Sigmoid colon (tissue), 7 donors: ENCODE data around the gene CLINT1. TPM values are rescaled to one million over a fixed set of nuclear protein-coding genes. Genes with fewer than 3 reads are reported as not detected.
A peak's percentile ranks its signal among the peaks of the same experiment; 100 is the strongest.

Experiments used
- DNase-seq: peaks from one replicate; pipeline ENCODE4 v3.0.0-alpha.2; 2019
- H3K27ac ChIP-seq, 4 donors: fragments of 200-600 bp; sonication (generic); one replicate each; pipeline ENCODE4 v1.5.1; 2016 to 2019; ENCODE audit warnings: mild to moderate bottlenecking in 1 of 4
- H3K27me3 ChIP-seq, 3 donors: fragments of 200-600 bp; sonication (generic); one replicate each; pipeline ENCODE4 v1.5.1; 2019; ENCODE audit warnings: mild to moderate bottlenecking in 1 of 3
- H3K36me3 ChIP-seq, 4 donors: fragments of 200-600 bp; sonication (generic); one replicate each; pipeline ENCODE4 v1.5.1; 2016 to 2019
- H3K4me1 ChIP-seq, 4 donors: fragments of 200-600 bp; sonication (generic); one replicate each; pipeline ENCODE4 v1.5.1; 2017 to 2019
- H3K4me3 ChIP-seq, 4 donors: fragments of 200-600 bp; sonication (generic); one replicate each; pipeline ENCODE4 v1.5.1; 2017 to 2019; ENCODE audit warnings: mild to moderate bottlenecking in 2 of 4, moderate library complexity in 1 of 4
- H3K9me3 ChIP-seq, 4 donors: fragments of 200-600 bp in 3 of 4; sonication (generic) in 3 of 4; one replicate each; pipeline versions ENCODE4 v1.5.1 to v1.6.1; 2013 to 2019
- EP300 ChIP-seq, 4 donors: sonication (generic); formaldehyde crosslinking; IDR thresholded peaks; one replicate each; pipeline ENCODE4 v1.6.1; 2017; ENCODE audit warnings: antibody characterized with exemption in 4 of 4
- POLR2A ChIP-seq, 2 donors: fragments of 450-650 bp; IDR thresholded peaks; one replicate each; pipeline ENCODE4 v1.6.1; 2016; ENCODE audit warnings: antibody characterized with exemption in 2 of 2, mild to moderate bottlenecking in 2 of 2, moderate library complexity in 2 of 2
- POLR2AphosphoS5 ChIP-seq, 4 donors: sonication (generic); formaldehyde crosslinking; IDR thresholded peaks; one replicate each; pipeline ENCODE4 v1.6.1; 2017; ENCODE audit warnings: antibody characterized with exemption in 4 of 4
- WGBS, 2 donors: extraction: QIAGEN DNeasy Blood & Tissue Kit; methylation state at CpG; one replicate each; pipeline ENCODE4 v1.1.7; 2013; 5-methylcytosine and 5-hydroxymethylcytosine counted together
- intact Hi-C: fragments of 100-400 bp; cut with DNase I; formaldehyde crosslinking; loops from one replicate; pipeline ENCODE4 v1.15.1; 2023
- polyA plus RNA-seq, 3 donors: library from polyadenylated mRNA; stranded (reverse); fragments of 200-250 nt; gene quantifications; one replicate each; pipeline ENCODE4 v1.2.3, GENCODE V29; 2013
- total RNA-seq, 4 donors: library from RNA; depleted of rRNA; stranded (reverse); fragments of >200 nt; gene quantifications; one replicate each; pipeline ENCODE4 v1.1.0, GENCODE V29; 2016
- TF ChIP-seq, protein P1 (sequence below), 4 experiments: fragments of 450-650 bp in 3 of 4; fragments of 200-600 bp in 1 of 4; IDR thresholded peaks; one replicate each; pipeline ENCODE4 v1.5.1; 2016 to 2019; ENCODE audit warnings: antibody characterized with exemption in 4 of 4, mild to moderate bottlenecking in 3 of 4, moderate library complexity in 2 of 4
- donor health status: healthy with polysubstance abuse.
- donor health status: Bipolar disorder and iron deficiency.
- donor health status: healthy.

The CLINT1 gene
- total and polyA plus RNA-seq, 7 donors: 40.2 to 171 (median 88.1) TPM

- Histone ChIP-seq H3K4me3 (no peak overlapping the region), H3K27ac (peak overlapping the region in 3 of 4 donors; percentile 45 to 85 (median 84))
Observed at GRCh38 chr5:157823655-157824054, 35.3 kb downstream of the CLINT1 start.

DNA sequence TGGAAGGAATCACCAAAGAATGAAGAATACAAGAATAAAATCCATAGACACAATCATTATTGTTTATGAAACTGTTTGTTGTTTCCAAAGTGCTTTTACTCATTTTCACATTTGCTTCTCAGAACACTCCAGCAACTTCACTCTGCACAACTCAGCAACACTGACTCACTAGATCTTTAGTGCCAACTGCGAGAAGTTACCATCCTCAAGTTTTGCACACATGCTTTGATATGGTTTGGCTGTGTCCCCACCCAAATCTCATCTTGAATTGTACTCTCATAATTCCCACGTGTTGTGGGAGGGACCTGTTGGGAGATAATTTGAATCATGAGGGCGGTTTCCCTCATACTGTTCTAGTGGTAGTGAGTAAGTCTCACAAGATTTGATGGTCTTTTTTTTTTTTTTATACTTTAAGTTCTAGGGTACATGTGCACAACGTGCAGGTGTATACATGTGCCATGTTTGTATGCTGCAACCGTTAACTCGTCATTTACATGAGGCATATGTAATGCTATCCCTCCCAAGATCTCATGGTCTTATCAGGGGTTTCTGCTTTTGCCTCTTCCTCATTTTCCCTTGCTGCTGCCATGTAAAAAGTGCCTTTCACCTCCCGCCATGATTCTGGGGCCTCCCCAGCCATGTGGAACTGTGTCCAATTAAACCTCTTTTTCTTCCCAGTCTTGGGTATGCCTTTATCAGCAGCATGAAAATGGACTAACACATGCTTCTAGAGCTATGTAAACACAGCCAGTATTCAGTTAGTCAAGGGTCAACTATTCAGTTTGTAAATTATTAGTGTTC is 36.9 kb downstream of the CLINT1 start:
- no peaks in the 10 kb centered on the region for H3K27me3 ChIP-seq
- 82 to 87% methylated on average over 7 of the region's 7 CpGs for WGBS, 2 donors
- H3K4me1 ChIP-seq: peaks cover 0 to 89% (median 77%) of the 10 kb centered on the region in 4 donors
- H3K36me3 ChIP-seq: no peaks in the 10 kb centered on the region
- no peak for DNase-seq
- intact Hi-C loops: loop anchor here (5.0 kb wide), 1 partner anchor 35 kb away; the partner anchor contains the start of gene CLINT1
- TF ChIP-seq POLR2AphosphoS5 (IDR thresholded peaks at IDR 0.05) (peak in 1 of 4 donors; percentile 1), EP300 (IDR thresholded peaks at IDR 0.05) (no peak), POLR2A (IDR thresholded peaks at IDR 0.05) (no peak)
- TF ChIP-seq, protein P1, sequence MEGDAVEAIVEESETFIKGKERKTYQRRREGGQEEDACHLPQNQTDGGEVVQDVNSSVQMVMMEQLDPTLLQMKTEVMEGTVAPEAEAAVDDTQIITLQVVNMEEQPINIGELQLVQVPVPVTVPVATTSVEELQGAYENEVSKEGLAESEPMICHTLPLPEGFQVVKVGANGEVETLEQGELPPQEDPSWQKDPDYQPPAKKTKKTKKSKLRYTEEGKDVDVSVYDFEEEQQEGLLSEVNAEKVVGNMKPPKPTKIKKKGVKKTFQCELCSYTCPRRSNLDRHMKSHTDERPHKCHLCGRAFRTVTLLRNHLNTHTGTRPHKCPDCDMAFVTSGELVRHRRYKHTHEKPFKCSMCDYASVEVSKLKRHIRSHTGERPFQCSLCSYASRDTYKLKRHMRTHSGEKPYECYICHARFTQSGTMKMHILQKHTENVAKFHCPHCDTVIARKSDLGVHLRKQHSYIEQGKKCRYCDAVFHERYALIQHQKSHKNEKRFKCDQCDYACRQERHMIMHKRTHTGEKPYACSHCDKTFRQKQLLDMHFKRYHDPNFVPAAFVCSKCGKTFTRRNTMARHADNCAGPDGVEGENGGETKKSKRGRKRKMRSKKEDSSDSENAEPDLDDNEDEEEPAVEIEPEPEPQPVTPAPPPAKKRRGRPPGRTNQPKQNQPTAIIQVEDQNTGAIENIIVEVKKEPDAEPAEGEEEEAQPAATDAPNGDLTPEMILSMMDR (IDR thresholded peaks at IDR 0.05): no peak
- peak overlapping the region in 1 of 4 donors; percentile 0 for H3K4me3 ChIP-seq
- H3K27ac ChIP-seq: peak overlapping the region; percentile 44 to 85 (median 64)
- no peaks in the 10 kb centered on the region for H3K9me3 ChIP-seq

More at GRCh38 chr5:157823655-157824054, 35.3 kb downstream of the CLINT1 start:
- Histone ChIP-seq H3K36me3 (no peaks in the 10 kb centered on the region), H3K4me1 (peaks cover 0 to 97% (median 89%) of the 10 kb centered on the region in 4 donors), H3K27me3 (no peaks in the 10 kb centered on the region), H3K9me3 (no peaks in the 10 kb centered on the region)
- intact Hi-C loops: loop anchor here (5.0 kb wide), 1 partner anchor 34 kb away; the partner anchor contains the start of gene CLINT1
- no peak for DNase-seq
- WGBS, 2 donors: 96 to 97% methylated on average over 8 of the region's 8 CpGs
- TF ChIP-seq EP300 (IDR thresholded peaks at IDR 0.05) (no peak), POLR2A (IDR thresholded peaks at IDR 0.05) (no peak), POLR2AphosphoS5 (IDR thresholded peaks at IDR 0.05) (no peak)
- TF ChIP-seq, protein P1 (IDR thresholded peaks at IDR 0.05): no peak

DNA sequence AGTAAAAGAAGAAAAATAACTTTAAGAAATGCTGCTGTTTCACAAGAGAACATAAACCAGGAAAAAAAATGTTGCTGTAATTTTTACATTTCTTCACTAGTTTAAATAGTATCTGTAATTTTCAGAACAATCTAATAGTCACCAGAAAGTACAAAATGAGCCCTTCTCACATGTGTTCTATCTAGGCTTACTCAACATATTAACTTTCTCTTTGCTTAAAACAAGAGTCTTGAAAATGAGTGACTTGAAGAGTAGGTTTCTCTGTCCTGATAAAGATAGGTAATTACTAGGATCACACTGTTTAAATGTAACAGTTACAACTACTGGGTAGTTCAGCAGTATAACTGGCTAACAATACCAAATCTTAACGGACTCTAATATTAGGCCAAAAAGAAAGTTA is 37.5 kb downstream of the CLINT1 start:
- H3K27ac ChIP-seq: peak overlapping the region; percentile 9 to 85 (median 64)
- no peaks in the 10 kb centered on the region for H3K36me3 ChIP-seq
- H3K4me1 ChIP-seq: peaks cover 0 to 85% (median 71%) of the 10 kb centered on the region in 4 donors
- no peaks in the 10 kb centered on the region for H3K9me3 ChIP-seq
- H3K4me3 ChIP-seq: no peak overlapping the region
- DNase-seq: no peak
- TF ChIP-seq POLR2A (IDR thresholded peaks at IDR 0.05) (no peak), EP300 (IDR thresholded peaks at IDR 0.05) (no peak), POLR2AphosphoS5 (IDR thresholded peaks at IDR 0.05) (no peak)
- TF ChIP-seq, protein P1 (IDR thresholded peaks at IDR 0.05): no peak
- 87 to 95% methylated on average over 1 of the region's 1 CpG for WGBS, 2 donors
- no peaks in the 10 kb centered on the region for H3K27me3 ChIP-seq
- intact Hi-C loops: loop anchor here (5.0 kb wide), 1 partner anchor 36 kb away; the partner anchor contains the start of gene CLINT1

GRCh38 chr5:157820593-157821252 is 38.2 kb downstream of the CLINT1 start:
- peak overlapping the region; percentile 50 to 85 (median 74) for H3K27ac ChIP-seq
- H3K4me3 ChIP-seq: no peak overlapping the region
- intact Hi-C loops: loop anchor here (5.0 kb wide), 1 partner anchor 37 kb away; the partner anchor contains the start of gene CLINT1
- H3K4me1 ChIP-seq: peaks cover 0 to 78% (median 66%) of the 10 kb centered on the region in 4 donors
- TF ChIP-seq EP300 (IDR thresholded peaks at IDR 0.05): no peak
- TF ChIP-seq, protein P1 (IDR thresholded peaks at IDR 0.05): peak in 3 of 4 experiments; percentile 37 to 58 (median 43)
- WGBS, 2 donors: 15 to 30% methylated on average over 6 of the region's 6 CpGs
- no peaks in the 10 kb centered on the region for H3K27me3 ChIP-seq
- H3K9me3 ChIP-seq: no peaks in the 10 kb centered on the region
- DNase-seq: no peak
- no peaks in the 10 kb centered on the region for H3K36me3 ChIP-seq
